Testis (tissue), 3 donors: Measurements from ENCODE around the gene MYO15A. TPM values are rescaled to one million over a fixed set of nuclear protein-coding genes. Genes with fewer than 3 reads are reported as not detected.

Source experiments
- DNase-seq: peaks from one replicate; pipeline ENCODE4 v3.0.0-alpha.2; 2019
- H3K27ac ChIP-seq, 2 donors: fragments of 200-600 bp; sonication (generic); one replicate each; pipeline ENCODE4 v1.5.1; 2019
- H3K27me3 ChIP-seq: fragments of 200-600 bp; sonication (generic); one replicate; pipeline ENCODE4 v1.5.1; 2019
- H3K36me3 ChIP-seq: fragments of 200-600 bp; sonication (generic); one replicate; pipeline ENCODE4 v1.5.1; 2017; ENCODE audit warnings: low read depth; ENCODE audit errors: missing control alignments
- H3K4me1 ChIP-seq: fragments of 200-600 bp; sonication (generic); one replicate; pipeline ENCODE4 v1.5.1; 2019
- H3K4me3 ChIP-seq, 2 donors: fragments of 200-600 bp; sonication (generic); one replicate each; pipeline ENCODE4 v1.5.1; 2017 to 2019
- H3K9me3 ChIP-seq: fragments of 200-600 bp; sonication (generic); one replicate; pipeline ENCODE4 v1.5.1; 2017
- POLR2A ChIP-seq: fragments of 450-650 bp; IDR thresholded peaks from one replicate; pipeline ENCODE4 v1.6.1; 2017; ENCODE audit warnings: antibody characterized with exemption, mild to moderate bottlenecking, moderate library complexity
- WGBS, 2 donors: methylation state at CpG; one replicate each; pipeline ENCODE4 v1.1.5; 2018; 5-methylcytosine and 5-hydroxymethylcytosine counted together
- intact Hi-C: fragments of 100-400 bp; cut with DNase I; formaldehyde crosslinking; loops from one replicate; pipeline ENCODE4 v1.15.1; 2023; ENCODE audit warnings: low total_unique reads
- polyA plus RNA-seq: library from polyadenylated mRNA; stranded (reverse); fragments of 350-450 nt; fragmentation: Illumina TruSeq; extraction: RNeasy Lipid Tissue Mini Kit (QIAGEN cat#74804); gene quantifications from one replicate; pipeline ENCODE4 v1.2.3, GENCODE V29; 2014; ENCODE audit warnings: low read depth, low replicate concordance; ENCODE audit not compliant: insufficient read depth
- total RNA-seq, 2 donors: library from RNA; depleted of rRNA; stranded (reverse); fragments of >200 nt; gene quantifications; one replicate each; pipeline ENCODE4 v1.2.3, GENCODE V29; 2016
- TF ChIP-seq, protein P1 (sequence below), 3 experiments: fragments of 450-650 bp in 2 of 3; fragments of 200-600 bp in 1 of 3; sonication (generic) in 1 of 3; IDR thresholded peaks; one replicate each; pipeline ENCODE4 v1.5.1; 2016 to 2019; ENCODE audit warnings: antibody characterized with exemption in 3 of 3, mild to moderate bottlenecking in 2 of 3, moderate library complexity in 1 of 3

The MYO15A gene
- total and polyA plus RNA-seq, 3 donors from 2014 or later: 18.6 to 30.2 (median 21.7) TPM

DNA sequence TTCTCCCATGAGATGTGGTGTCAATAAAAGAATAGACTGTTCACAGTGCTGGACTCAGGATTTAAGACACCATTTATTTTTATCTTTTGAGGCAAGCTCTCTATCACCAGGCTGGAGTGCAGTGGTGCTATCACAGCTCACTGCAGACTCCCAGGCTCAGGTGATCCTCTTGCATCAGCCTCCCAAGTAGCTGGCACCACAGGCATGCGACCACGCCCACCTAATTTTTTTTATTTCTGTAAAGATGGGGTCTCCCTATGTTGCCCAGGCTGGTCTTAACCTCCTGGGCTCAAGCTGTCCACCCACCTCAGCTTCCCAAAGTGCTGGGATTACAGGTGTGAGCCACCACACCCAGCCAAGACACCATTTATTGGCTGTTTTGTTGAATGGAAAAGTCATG, 39.5 kb upstream of the MYO15A start:
- Histone ChIP-seq H3K36me3 (no peaks in the 10 kb centered on the region), H3K27ac (no peak overlapping the region), H3K9me3 (no peaks in the 10 kb centered on the region), H3K4me1 (no peaks in the 10 kb centered on the region), H3K4me3 (no peak overlapping the region), H3K27me3 (no peaks in the 10 kb centered on the region)
- no peak for TF ChIP-seq POLR2A
- TF ChIP-seq, protein P1, sequence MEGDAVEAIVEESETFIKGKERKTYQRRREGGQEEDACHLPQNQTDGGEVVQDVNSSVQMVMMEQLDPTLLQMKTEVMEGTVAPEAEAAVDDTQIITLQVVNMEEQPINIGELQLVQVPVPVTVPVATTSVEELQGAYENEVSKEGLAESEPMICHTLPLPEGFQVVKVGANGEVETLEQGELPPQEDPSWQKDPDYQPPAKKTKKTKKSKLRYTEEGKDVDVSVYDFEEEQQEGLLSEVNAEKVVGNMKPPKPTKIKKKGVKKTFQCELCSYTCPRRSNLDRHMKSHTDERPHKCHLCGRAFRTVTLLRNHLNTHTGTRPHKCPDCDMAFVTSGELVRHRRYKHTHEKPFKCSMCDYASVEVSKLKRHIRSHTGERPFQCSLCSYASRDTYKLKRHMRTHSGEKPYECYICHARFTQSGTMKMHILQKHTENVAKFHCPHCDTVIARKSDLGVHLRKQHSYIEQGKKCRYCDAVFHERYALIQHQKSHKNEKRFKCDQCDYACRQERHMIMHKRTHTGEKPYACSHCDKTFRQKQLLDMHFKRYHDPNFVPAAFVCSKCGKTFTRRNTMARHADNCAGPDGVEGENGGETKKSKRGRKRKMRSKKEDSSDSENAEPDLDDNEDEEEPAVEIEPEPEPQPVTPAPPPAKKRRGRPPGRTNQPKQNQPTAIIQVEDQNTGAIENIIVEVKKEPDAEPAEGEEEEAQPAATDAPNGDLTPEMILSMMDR (IDR thresholded peaks at IDR 0.05): no peak
- intact Hi-C loops: no loop called here
- DNase-seq: no peak
- 80 to 98% methylated on average over 2 of the region's 2 CpGs for WGBS, 2 donors

DNA sequence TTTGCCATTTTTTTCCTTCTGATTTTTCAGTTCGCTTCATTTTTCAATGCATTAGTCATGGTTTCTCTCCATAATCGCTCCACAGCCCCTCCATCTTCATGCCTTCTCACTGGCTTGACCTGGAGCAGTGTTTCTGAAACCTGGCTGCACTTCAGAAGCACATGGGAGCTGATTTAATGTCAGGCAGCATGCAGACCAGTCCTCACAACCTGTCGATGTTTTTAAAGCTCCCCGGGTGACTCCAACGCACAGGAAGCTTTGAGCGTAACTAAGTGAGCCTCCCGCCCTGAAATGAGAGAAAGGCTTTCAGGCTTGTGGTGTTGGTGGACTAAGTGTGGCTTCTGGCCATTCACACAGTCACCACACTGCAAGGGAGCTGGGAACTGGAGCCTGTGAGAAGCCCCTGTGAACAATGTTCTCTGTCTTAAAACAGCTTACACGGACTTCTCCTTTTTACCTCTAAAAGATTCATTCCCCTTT, 37.7 kb upstream of the MYO15A start:
- no peak overlapping the region for H3K27ac ChIP-seq
- H3K27me3 ChIP-seq: no peaks in the 10 kb centered on the region
- H3K36me3 ChIP-seq: no peaks in the 10 kb centered on the region
- no peak overlapping the region for H3K4me3 ChIP-seq
- no peaks in the 10 kb centered on the region for H3K9me3 ChIP-seq
- DNase-seq: no peak
- H3K4me1 ChIP-seq: no peaks in the 10 kb centered on the region
- no peak for TF ChIP-seq POLR2A
- TF ChIP-seq, protein P1 (IDR thresholded peaks at IDR 0.05): no peak
- WGBS, 2 donors: 4 to 9% methylated on average over 7 to 8 of the region's 8 CpGs
- intact Hi-C loops: no loop called here

DNA sequence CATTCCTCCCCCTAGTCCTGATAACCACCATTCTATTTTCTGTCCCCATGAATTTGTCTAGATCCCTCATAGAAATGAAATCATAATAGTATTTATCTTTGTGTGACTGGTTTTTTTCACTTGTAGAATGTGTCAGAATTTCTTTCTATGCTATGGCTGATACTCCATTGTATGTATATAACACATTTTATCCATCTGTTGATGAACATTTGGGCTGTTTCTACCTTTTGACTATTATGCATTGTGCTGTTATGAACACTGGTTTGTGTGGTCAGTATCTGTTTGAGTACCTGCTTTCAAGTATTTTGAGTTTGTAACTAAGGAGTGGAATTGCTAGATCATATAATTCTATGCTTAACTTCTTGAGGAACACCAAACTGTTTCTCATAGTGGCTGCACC, 36.8 kb upstream of the MYO15A start:
- DNase-seq: no peak
- Histone ChIP-seq H3K36me3 (no peaks in the 10 kb centered on the region), H3K27ac (no peak overlapping the region), H3K27me3 (no peaks in the 10 kb centered on the region), H3K4me3 (no peak overlapping the region), H3K4me1 (no peaks in the 10 kb centered on the region), H3K9me3 (no peaks in the 10 kb centered on the region)
- no peak for TF ChIP-seq POLR2A
- TF ChIP-seq, protein P1 (IDR thresholded peaks at IDR 0.05): no peak
- intact Hi-C loops: no loop called here

DNA sequence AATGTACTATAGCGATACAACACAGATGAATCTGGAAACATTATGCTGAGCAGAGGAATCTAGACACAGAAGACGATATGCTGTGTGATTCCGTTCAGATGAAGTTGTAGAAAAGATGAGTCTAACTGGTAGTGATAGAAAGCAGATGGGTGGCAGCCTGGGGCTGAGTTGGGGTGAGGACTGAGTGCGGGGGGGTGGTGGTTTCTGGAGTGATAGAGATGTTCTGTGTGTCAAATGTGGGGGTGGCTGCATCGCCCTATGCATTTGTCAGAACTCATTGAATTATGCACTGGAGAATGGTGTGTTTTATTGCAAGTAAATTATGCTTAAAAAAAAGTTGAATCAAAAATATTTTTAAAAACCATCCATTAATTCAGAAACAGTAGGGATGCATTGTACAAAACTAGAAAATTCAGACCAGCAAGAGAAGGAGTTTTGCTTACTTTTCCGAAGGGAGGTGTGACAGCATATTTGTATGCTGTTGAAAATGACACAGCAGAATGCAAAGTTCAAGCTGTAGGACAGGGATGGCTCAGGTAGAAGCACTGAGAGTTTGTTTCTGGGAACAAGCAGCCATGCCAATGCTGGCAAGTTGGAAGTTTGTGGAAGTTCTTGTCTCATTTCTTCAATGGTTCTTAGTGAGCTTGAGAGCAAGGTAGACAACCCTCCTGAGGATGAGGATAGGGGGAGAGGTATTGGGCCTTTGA, 33.8 kb upstream of the MYO15A start:
- TF ChIP-seq, protein P1 (IDR thresholded peaks at IDR 0.05): no peak
- 85 to 87% methylated on average over 6 of the region's 6 CpGs for WGBS, 2 donors
- intact Hi-C loops: no loop called here
- Histone ChIP-seq H3K4me3 (no peak overlapping the region), H3K4me1 (no peaks in the 10 kb centered on the region), H3K27me3 (no peaks in the 10 kb centered on the region), H3K27ac (no peak overlapping the region), H3K9me3 (no peaks in the 10 kb centered on the region), H3K36me3 (no peaks in the 10 kb centered on the region)
- DNase-seq: no peak

DNA sequence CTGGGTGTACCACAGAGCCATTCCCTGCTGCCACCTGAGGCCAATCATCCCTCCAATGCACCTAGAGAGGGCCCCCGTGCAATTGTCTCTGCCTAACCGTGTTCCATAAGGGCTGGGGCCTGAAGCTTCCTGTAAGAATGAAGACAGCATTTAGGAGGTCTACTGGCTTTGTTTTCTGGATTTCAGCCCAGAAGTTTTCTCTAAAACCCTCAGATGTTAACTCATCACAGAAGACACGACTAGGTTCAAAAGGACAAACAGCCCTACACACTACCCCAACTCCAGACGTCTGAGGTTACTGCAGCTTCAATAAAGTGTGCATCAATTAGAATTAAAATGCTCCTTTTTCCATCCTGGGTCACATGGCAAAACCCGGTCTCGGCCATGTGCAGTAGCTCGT, 31.6 kb upstream of the MYO15A start:
- H3K9me3 ChIP-seq: no peaks in the 10 kb centered on the region
- no peaks in the 10 kb centered on the region for H3K36me3 ChIP-seq
- no peaks in the 10 kb centered on the region for H3K27me3 ChIP-seq
- no peaks in the 10 kb centered on the region for H3K4me1 ChIP-seq
- H3K27ac ChIP-seq: no peak overlapping the region
- no peak for DNase-seq
- no peak overlapping the region for H3K4me3 ChIP-seq
- 70 to 73% methylated on average over 7 of the region's 7 CpGs for WGBS, 2 donors
- TF ChIP-seq POLR2A: no peak
- TF ChIP-seq, protein P1 (IDR thresholded peaks at IDR 0.05): no peak
- intact Hi-C loops: no loop called here
